NCI-H128 (cell line): Measurements from ENCODE around the gene IMMP2L.
"Not testable (repeated sequence)": the region's sequence is repeated elsewhere in the genome, so short reads cannot be mapped to it uniquely, and the experiment has no call there.

Experiments
- DNase-seq: peaks from one replicate; lab custom pipeline; 2025; ENCODE audit not compliant: unreplicated experiment; lab: John Stamatoyannopoulos, UW

Gene IMMP2L

DNA sequence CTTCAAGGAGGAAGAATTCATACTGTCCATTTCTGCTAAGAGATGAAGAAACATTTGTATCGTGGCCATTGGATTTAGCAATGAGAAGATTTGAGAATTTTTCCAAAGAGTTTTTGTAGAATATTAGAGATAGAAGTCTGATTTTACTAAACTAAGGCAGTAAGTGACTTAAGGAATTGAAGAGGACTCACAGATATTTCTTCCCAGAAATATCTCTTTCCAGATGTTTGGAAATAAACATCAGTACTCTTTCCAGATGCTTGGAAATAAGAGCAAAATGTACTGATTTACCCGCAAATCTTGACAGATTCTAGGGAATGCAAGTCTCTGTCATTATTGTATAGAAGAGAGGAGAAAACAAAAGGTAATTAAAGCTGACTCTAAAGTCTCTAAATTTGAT is 91.3 kb downstream of the IMMP2L start:
- DNase-seq: no peak

DNA sequence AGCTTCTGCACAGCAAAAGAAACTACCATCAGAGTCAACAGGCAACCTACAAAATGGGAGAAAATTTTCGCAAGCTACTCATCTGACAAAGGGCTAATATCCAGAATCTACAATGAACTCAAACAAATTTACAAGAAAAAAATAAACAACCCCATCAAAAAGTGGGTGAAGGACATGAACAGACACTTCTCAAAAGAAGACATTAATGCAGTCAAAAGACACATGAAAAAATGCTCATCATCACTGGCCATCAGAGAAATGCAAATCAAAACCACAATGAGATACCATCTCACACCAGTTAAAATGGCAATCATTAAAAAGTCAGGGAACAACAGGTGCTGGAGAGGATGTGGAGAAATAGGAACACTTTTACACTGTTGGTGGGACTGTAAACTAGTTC is 92.4 kb downstream of the IMMP2L start:
- DNase-seq: not testable (repeated sequence)

DNA sequence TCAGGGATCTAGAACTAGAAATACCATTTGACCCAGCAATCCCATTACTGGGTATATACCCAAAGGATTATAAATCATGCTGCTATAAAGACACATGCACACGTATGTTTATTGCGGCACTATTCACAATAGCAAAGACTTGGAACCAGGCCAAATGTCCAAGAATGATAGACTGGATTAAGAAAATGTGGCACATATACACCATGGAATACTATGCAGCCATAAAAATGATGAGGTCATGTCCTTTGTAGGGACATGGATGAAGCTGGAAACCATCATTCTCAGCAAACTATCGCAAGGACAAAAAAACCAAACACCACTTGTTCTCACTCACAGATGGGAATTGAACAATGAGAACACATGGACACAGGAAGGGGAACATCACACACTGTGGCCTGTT is 96.5 kb downstream of the IMMP2L start:
- DNase-seq: not testable (repeated sequence)

DNA sequence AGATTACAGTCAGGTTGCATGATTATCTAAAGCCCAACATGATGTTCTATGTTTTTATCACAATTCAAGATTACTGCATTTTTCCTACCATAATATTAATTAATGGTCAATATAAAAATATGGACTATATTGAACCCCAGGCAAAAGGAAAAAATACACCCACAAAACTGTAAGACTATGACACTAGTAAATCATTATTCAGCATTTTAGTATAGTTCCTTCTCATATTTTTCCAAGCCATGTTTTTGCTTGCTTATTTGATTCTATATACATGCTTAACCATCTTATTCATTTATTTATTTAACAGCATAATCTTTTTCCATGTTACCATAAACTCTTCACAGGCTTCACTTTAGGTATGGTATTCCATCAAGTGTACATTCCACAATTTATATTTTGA is 101.6 kb downstream of the IMMP2L start:
- DNase-seq: no peak

DNA sequence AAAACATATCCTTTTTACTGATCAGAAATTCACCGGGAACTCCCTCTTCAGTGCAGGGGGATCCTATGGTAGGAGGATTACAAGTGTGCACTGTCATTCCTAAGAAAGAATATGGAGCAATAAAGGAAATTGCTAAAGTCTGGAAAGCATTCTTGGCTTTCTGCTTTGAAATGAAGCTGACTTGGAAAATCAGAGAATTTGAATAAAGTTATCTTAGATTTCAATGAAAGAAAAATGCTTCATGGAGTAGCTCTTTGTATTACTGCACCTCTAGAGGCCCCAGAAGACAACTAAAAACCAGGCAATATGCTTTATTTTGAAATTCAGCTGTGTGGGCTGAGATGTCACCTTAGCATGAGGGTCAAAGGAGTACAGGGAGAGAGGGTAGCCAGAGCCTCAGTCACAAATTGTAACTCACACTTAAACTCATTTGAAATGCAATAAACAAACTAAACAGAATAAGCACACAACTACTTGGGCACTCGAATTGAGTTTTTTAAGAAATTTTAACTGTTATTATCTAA is 102.5 kb downstream of the IMMP2L start:
- no peak for DNase-seq

DNA sequence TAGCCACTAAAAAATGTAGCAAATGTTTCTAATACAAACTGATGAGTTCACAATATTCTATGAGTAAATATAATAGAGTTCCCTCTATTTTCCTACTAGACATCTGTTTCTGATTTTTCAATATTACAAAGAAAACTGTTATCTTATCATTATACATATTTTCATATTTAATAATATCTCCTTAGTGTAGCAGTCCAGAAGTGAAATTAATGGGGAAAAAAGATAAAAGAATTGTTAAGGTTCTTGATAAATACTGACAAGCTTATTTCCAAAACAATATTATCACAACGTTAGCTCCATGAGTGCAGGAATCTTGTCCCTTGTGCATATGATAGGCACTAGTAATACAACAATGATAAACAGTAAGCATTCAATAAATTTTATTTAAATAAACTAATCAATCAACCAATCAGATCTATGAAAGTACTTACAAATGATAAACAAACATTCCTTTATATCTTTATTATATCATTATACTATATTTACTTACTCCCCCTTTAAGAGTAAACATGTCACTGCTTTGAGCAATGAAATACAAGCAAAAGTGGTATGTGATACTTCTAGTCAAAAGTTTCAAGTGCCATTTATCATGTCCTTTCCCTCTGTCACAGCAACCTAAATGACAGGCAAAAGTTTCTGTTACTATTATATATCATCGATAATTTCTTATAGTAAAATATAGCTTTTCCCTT is 103.1 kb downstream of the IMMP2L start:
- no peak for DNase-seq

DNA sequence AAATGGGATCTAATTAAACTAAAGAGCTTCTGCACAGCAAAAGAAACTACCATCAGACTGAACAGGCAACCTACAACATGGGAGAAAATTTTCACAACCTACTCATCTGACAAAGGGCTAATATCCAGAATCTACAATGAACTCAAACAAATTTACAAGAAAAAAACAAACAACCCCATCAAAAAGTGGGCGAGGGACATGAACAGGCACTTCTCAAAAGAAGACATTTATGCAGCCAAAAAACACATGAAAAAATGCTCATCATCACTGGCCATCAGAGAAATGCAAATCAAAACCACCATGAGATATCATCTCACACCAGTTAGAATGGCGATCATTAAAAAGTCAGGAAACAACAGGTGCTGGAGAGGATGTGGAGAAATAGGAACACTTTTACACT is 111.6 kb downstream of the IMMP2L start:
- not testable (repeated sequence) for DNase-seq

DNA sequence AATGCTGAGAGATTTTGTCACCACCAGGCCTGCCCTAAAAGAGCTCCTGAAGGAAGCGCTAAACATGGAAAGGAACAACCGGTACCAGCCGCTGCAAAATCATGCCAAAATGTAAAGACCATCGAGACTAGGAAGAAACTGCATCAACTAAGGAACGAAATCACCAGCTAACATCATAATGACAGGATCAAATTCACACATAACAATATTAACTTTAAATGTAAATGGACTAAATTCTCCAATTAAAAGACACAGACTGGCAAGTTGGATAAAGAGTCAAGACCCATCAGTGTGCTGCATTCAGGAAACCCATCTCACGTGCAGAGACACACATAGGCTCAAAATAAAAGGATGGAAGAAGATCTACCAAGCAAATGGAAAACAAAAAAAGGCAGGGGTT is 114.8 kb downstream of the IMMP2L start:
- DNase-seq: not testable (repeated sequence)

DNA sequence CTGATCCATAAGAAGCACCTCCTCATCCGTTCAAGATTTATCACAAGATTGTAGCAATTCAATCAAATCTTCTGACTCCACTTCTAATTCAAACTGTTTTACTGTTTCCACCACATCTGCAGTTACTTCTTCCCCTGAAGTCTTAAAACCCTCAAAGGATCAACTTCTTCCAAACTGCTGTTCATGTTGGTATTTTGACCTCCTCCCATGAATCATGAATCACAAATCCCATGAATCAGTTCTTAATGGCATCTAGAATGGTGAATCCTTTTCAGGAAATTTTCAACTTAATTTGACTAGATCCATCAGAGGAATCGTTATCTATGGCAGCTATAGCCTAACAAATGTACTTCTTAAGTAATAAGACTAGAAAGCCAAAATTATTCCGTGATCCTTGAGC is 122.3 kb downstream of the IMMP2L start:
- no peak for DNase-seq

DNA sequence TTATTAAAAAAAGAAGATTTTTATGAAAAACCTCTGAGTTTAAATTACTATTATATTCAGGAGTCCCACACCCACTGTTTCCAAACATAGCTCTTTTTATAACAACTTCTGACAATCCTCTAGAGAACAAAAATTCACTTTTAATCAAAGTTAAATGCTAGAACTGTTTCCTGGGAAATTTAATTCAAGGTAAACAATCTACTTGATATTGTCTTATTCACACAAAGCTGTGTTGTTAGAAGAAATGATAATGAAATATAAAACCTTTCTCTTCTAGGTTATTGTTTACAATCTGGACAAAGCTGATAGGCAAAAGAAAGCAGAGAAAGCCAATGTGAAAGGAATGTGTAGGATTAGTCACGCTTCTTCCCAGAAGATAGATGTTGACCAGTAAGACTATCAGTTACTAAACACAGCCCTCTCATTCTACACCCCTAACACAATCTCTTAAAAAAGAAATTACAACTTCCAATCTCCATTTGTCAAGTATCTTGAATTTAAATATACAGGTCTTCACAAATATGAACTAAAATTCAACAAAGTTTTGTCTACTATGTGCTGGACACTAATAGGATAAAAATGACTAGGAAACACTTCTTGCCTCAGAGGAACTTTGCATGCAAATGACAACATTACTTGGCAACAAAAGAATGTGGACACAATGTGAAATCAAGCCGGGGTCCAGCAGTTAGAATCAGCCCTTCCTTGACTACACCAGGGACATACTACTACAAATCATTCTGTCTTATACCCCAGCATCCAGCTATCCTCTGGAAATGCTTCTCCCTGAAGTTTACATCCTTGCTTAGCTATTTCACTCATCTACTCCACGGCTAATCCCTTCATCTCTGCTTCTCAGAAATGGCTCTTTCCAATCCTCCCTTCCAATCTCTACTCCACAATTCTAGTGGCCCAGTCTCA is 123.7 kb downstream of the IMMP2L start:
- DNase-seq: no peak

DNA sequence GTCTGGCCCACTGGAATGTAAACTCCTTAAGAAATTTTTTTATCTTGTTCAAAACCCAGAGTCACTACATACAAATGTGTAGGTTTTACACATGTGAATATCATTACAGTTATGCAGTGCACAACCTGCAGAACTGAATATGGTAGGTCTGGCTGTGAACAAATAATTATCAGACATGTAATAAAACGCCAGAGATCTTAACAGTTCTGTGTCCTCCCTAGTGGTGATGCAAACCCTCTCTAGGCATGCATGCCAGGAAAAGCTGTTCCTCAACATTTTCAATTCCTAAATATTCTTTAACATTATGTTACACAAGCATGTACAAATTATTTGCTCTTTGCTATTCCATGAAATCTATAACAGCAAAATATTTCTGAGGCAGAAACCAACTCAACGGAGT is 124.6 kb downstream of the IMMP2L start:
- no peak for DNase-seq

DNA sequence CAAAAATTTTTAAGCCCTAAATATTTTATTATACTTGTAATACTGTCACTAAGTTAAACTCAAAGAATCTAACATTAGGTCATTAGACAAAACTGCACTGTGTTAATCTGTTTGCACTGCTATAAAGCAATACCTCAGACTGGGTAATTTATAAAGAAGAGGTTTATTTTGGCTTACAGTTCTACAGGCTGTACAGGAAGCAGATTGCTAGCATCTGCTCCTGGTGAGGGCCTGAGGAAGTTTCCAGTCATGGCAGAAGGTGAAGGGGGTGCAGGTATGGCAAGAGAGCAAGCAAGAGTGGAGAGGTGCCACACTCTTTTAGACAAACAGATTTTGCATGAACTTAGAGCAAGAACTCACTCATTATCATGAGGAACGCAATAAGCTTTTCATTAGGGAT is 125.7 kb downstream of the IMMP2L start:
- no peak for DNase-seq

DNA sequence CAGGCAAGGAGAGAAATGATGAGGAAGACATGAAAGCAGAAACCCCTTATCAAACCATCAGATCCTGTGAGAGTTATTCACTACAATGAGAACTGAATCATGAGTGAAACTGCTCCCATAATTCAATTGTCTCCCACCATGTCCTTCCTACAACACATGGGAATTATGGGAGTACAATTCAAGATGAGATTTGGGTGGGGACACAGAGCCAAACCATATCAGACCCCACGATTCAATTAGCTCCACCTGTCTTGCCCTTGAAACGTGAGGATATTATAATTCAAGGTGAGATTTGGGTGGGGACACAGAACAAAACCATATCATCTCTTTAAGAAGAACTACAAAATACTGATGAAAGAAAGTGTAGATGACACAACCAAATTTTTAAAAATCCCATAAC is 128.9 kb downstream of the IMMP2L start:
- DNase-seq: no peak

DNA sequence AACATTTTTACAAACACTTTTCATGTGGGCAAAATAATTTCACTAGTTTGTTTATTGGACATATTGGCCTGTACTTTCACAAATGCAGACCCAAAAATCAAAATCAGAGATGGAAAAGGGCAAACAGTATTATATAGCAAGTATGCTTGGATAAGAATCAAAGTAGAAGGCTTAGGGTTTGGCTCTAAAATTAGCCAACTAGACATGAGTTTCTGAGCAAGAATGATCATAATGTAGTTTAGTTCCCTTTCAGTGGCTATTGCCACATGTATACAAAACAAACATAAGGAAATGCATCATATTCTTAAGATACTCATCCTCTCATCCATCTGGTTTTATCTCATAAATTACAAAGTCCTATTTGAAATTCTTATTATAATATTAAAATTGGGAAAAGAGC is 132.5 kb downstream of the IMMP2L start:
- no peak for DNase-seq

DNA sequence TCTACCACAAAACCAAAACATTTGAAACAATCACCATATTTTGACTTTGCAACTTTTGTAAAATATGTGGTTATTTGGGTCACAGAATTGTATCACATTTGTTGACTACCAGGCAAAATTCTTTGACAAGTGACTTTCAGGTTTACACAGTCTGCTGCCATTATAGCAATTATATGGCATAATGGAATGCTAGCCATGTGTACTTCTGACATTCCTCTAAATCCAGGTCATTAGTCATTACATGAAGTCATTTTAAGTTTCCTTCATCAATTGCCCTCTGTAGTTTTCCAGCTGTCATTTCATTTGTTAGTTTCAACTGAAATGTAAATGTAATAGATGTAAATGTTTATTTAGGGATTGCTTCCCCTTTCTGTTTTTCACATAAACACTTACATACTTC is 137.5 kb downstream of the IMMP2L start:
- DNase-seq: no peak

DNA sequence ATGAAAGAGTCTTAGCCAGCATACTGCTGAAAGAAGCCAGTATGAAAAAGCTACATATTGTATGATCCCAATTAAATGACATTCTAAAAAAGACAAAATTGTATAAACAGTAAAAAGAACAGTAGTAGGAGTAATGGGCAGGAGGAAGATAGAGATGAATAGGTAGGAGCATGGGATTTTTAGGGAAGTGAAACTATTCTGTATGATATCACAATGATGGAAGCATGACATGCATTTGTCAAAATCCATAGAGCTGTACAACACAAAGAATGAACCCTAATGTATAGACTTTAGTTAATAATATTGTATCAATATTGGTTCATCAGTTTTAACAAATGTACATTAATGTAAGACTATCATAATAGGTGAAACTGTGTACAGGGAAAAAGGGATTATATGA is 147.9 kb downstream of the IMMP2L start:
- DNase-seq: no peak

DNA sequence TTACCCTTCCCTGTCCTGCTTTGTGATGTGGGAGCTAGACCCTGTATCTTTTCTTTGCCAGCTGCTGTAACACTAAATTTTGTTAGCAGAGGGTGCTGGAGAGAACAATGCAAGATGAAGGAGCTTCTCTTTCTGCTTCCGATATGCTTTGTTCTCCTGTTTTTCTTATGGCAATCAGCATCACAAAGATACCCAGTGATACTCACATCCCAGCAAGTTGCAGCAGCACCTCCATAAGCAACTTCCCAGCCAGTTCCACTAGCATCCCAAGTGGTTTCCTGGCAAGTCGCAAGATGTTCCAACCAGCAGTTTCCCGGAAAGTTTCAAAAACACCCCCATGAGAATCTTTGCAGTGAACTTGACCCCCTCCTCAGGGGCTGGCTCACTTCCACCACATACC is 148.6 kb downstream of the IMMP2L start:
- no peak for DNase-seq

DNA sequence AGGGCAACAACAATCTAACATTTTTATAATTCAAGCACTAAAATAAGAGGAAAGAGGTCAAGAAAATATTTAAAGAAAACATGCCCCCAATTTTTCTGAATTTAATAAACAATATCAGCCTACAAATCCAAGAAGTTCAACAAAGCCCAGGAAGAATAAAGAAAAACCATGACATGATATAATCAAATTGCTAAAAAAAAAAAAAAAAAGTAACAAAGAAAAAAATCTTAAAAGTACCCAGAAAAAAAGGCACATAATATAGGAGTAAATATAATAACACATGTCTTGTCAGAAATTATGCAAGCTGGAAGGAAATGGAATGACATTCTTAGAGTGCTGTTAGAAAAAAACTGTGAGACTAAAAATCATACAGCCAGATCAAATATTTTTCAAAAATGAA is 151.4 kb downstream of the IMMP2L start:
- DNase-seq: no peak

DNA sequence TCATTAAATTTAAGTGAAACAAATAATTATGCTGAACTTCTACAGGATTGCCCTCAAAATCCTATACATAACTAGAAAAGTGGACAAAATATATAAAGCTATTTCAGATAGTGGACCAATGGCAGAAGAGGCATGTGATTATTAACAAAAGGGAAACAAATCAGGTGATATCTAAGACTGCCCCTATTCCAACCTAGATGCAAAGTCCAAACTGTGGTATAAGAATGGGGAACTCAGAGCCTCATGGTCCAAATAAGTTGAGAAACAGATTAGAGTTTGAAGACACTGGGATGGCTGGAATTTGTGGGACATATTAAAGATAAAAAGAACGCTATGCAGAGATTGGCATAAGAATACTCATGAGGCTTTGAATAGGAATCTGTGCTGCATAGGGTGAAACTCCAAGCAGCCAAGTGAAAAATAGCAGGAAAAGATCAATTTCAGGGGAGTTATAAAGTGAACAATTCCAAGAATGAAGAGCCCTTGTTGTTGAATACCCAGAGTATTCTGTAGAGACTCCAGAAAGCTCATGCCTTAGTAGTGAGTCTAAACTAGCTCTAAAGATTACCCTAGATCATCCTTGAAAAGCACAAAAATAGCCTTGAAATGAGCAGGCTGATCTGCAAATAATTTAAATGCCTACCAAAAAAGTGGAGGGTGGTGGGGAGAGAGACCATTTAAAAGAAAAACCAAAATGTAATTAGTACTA is 152.4 kb downstream of the IMMP2L start:
- DNase-seq: no peak

DNA sequence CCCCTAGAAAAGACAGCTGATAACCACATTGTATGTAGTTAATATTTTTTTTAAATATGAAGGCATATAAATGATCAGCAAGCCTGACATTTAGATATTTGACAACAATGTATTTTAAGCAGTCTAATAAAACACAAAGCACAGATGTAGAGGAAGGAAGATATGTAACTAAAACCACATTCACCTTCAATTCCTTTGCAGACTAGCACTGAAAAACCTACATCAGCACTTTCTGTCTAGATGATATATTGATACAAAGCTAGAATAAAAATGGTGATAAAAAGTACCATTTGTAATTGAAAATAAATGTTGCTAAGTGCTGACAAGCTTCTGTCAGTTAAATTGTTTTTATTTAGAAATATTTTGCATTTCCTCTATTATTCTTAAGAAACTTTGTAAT is 153.6 kb downstream of the IMMP2L start:
- no peak for DNase-seq

DNA sequence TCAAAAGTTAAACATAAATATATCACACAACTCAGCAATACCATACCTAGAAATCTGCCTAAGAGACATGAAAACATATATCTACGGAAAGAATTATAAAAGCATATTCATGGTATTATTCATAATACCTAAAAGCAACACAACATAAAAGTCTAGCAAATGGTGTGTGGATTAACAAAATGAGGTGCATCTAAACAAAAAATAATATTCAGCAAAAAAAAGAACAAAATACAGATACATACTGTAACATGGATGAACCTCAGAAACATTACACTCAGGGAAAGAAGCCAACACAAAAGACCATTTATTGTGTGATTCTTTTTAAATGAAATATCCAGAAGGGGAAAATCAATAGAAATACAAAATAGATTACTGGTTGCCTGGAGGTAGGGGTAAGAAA is 155.0 kb downstream of the IMMP2L start:
- no peak for DNase-seq

DNA sequence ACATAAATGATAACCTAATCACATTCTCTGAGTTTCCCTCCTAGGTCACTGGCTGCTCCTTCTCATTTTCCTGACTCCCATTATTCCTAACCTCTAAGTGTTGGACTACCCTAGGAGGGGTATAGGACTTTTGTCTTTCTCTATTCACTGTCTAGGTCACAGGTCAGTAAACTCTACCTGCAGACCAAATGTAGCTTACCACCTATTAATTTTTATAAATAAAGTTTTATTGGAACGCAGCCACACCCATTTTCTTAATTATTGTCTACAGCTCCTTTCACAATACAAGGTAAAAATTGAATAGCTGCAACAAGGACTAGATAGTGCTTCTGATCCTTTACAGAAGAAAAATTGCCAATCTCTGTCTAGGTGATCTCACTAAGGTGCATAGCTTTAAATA is 156.7 kb downstream of the IMMP2L start:
- DNase-seq: no peak
